HCT116 (cell line): ENCODE results near the gene BBS9. TPM values are rescaled to one million over a fixed set of nuclear protein-coding genes. Genes with fewer than 3 reads are reported as not detected.

Experiments
- ATAC-seq: fragments of 200-7000 bp; cut with Tn5 transposase; 2 replicates; pipeline ENCODE4 v1.9.1; 2020; ENCODE audit warnings: mild to moderate bottlenecking, moderate library complexity
- BruUV-seq: library from RNA; stranded (reverse); fragments of 400-500 nt; replicated peaks from 2 replicates; lab custom pipeline; 2021; lab: Mats Ljungman, UMichigan
- CTCF ChIA-PET: fragments of 300-600 bp; sonication (Branson Sonifier 250); formaldehyde crosslinking; loops from one replicate; lab custom pipeline; 2021; ENCODE audit warnings: antibody characterized with exemption; lab: Charles Lee
- POLR2A ChIA-PET: fragments of 300-600, 350-600 bp; sonication (Branson Sonifier 250); formaldehyde crosslinking; loops from one replicate; lab custom pipeline; 2021; ENCODE audit warnings: antibody characterized with exemption; lab: Charles Lee
- RAD21 ChIA-PET, 2 experiments: fragments of 300-600 bp; sonication (Branson Sonifier 250); formaldehyde crosslinking; loops; one replicate each; lab custom pipeline; 2023; ENCODE audit warnings: low total read pairs in 2 of 2; ENCODE audit not compliant: uncharacterized antibody in 2 of 2, unreplicated experiment in 2 of 2, low non-redundant PET in 1 of 2; lab: Charles Lee
- DNase-seq: peaks from one replicate; pipeline ENCODE4 v3.0.0-alpha.2; 2010; ENCODE audit warnings: low read depth, low spot score
- H2AFZ ChIP-seq: fragments of 200-600 bp; shearing (Covaris generic), sonication (generic); 2 replicates; pipeline ENCODE4 v1.6.1; 2017; ENCODE audit warnings: low read depth, mixed run types, mixed read lengths, antibody characterized with exemption, low read length; ENCODE audit not compliant: poor library complexity, severe bottlenecking
- H3K27ac ChIP-seq: 2 replicates; pipeline ENCODE4 v1.5.1; 2012; ENCODE audit warnings: low read depth, low read length
- H3K27me3 ChIP-seq: fragments of 200-600 bp; sonication (generic); 2 replicates; pipeline ENCODE4 v1.6.1; 2016; ENCODE audit warnings: mixed run types, low read length, mixed read lengths; ENCODE audit not compliant: insufficient read depth
- H3K36me3 ChIP-seq, 2 experiments: fragments of 200-500 bp in 1 of 2; fragments of 200-600 bp in 1 of 2; sonication (Bioruptor generic) in 1 of 2; sonication (generic) in 1 of 2; 2 replicates each; pipeline versions ENCODE4 v1.5.1 to v1.6.1; 2014 to 2016; ENCODE audit warnings: low read length in 2 of 2, inconsistent platforms in 1 of 2, mixed read lengths in 1 of 2, mixed run types in 1 of 2; ENCODE audit not compliant: insufficient read depth in 2 of 2, control insufficient read depth in 1 of 2
- H3K4me1 ChIP-seq, 2 experiments: fragments of 200-600 bp in 1 of 2; sonication (generic) in 1 of 2; 2 replicates each; pipeline versions ENCODE4 v1.5.1 to v1.6.1; 2012 to 2017; ENCODE audit warnings: low read length in 2 of 2, inconsistent platforms in 1 of 2, mild to moderate bottlenecking in 1 of 2, mixed read lengths in 1 of 2, mixed run types in 1 of 2, moderate library complexity in 1 of 2; ENCODE audit not compliant: insufficient read depth in 2 of 2, control insufficient read depth in 1 of 2
- H3K4me2 ChIP-seq: fragments of 200-600 bp; sonication (generic); 2 replicates; pipeline ENCODE4 v1.6.1; 2017; ENCODE audit warnings: mixed run types, low read length, mixed read lengths
- H3K4me3 ChIP-seq, 2 experiments: fragments of 200-600 bp in 1 of 2; sonication (generic) in 1 of 2; replicated peaks in 1 of 2; 2 replicates each; pipeline ENCODE4 v1.5.1; 2011 to 2016; ENCODE audit warnings: low read length in 2 of 2, control low read depth in 1 of 2, low read depth in 1 of 2, mild to moderate bottlenecking in 1 of 2, mixed read lengths in 1 of 2, mixed run types in 1 of 2
- H3K79me2 ChIP-seq: fragments of 200-600 bp; sonication (generic); 2 replicates; pipeline ENCODE4 v1.6.1; 2017; ENCODE audit warnings: mild to moderate bottlenecking, mixed run types, low read length, moderate library complexity, mixed read lengths; ENCODE audit not compliant: insufficient read depth
- H3K9ac ChIP-seq: fragments of 200-600 bp; sonication (generic); 2 replicates; pipeline ENCODE4 v1.6.1; 2016; ENCODE audit warnings: low read length, mixed read lengths
- H3K9me2 ChIP-seq: fragments of 200-600 bp; sonication (generic), shearing (Covaris generic); 2 replicates; pipeline ENCODE4 v1.6.1; 2017; ENCODE audit warnings: mixed run types, mild to moderate bottlenecking, moderate library complexity; ENCODE audit not compliant: insufficient read depth
- H3K9me3 ChIP-seq, 2 experiments: fragments of 200-500 bp in 1 of 2; fragments of 200-600 bp in 1 of 2; sonication (Bioruptor generic) in 1 of 2; sonication (generic) in 1 of 2; 2 replicates each; pipeline ENCODE4 v1.6.1; 2014 to 2017; ENCODE audit warnings: low read length in 2 of 2, mixed read lengths in 2 of 2, inconsistent platforms in 1 of 2, low read depth in 1 of 2, mild to moderate bottlenecking in 1 of 2, mixed run types in 1 of 2, moderate library complexity in 1 of 2; ENCODE audit not compliant: control insufficient read depth in 1 of 2, insufficient read depth in 1 of 2
- H4K20me1 ChIP-seq: fragments of 200-600 bp; sonication (generic), shearing (Covaris generic); 2 replicates; pipeline ENCODE4 v1.6.1; 2017; ENCODE audit warnings: mixed run types, mild to moderate bottlenecking, moderate library complexity; ENCODE audit not compliant: insufficient read depth
- CBX3 ChIP-seq: IDR thresholded peaks from 2 replicates; pipeline ENCODE4 v1.6.1; 2012; ENCODE audit warnings: low read depth
- CEBPB ChIP-seq: IDR thresholded peaks from 2 replicates; pipeline ENCODE4 v1.6.1; 2012; ENCODE audit warnings: low read depth
- EGR1 ChIP-seq: IDR thresholded peaks from 2 replicates; pipeline ENCODE4 v1.6.1; 2012; ENCODE audit warnings: low read depth
- EZH2 ChIP-seq: fragments of 200-600 bp; sonication (generic); IDR thresholded peaks from 2 replicates; pipeline ENCODE4 v1.6.1; 2017; ENCODE audit warnings: antibody characterized with exemption, mixed run types
- EZH2phosphoT487 ChIP-seq: fragments of 200-600 bp; IDR thresholded peaks from 2 replicates; pipeline ENCODE4 v1.6.1; 2018; ENCODE audit warnings: antibody characterized with exemption, borderline replicate concordance
- FOSL1 ChIP-seq: IDR thresholded peaks from 2 replicates; pipeline ENCODE4 v1.6.1; 2012; ENCODE audit warnings: low read depth
- JUND ChIP-seq: IDR thresholded peaks from 2 replicates; pipeline ENCODE4 v1.6.1; 2012
- MAX ChIP-seq: IDR thresholded peaks from 2 replicates; pipeline ENCODE4 v1.6.1; 2012
- POLR2A ChIP-seq: IDR thresholded peaks from 2 replicates; pipeline ENCODE4 v1.7.0; 2011; ENCODE audit warnings: borderline replicate concordance; ENCODE audit not compliant: insufficient read depth, insufficient read length; ENCODE audit errors: extremely low read depth
- POLR2AphosphoS5 ChIP-seq: IDR thresholded peaks from 2 replicates; pipeline ENCODE4 v1.6.1; 2011; ENCODE audit warnings: mild to moderate bottlenecking, low read depth, low read length, moderate library complexity
- RAD21 ChIP-seq: IDR thresholded peaks from 2 replicates; pipeline ENCODE4 v1.6.1; 2012; ENCODE audit warnings: low read depth, mild to moderate bottlenecking
- SIN3A ChIP-seq: IDR thresholded peaks from 2 replicates; pipeline ENCODE4 v1.6.1; 2012; ENCODE audit warnings: low read depth
- SP1 ChIP-seq: IDR thresholded peaks from 2 replicates; pipeline ENCODE4 v1.6.1; 2012; ENCODE audit warnings: low read depth
- TCF7L2 ChIP-seq: IDR thresholded peaks from 2 replicates; pipeline ENCODE4 v1.7.0; 2011; ENCODE audit warnings: borderline replicate concordance, inconsistent platforms; ENCODE audit not compliant: insufficient read depth, insufficient read length; ENCODE audit errors: extremely low read depth
- YY1 ChIP-seq: IDR thresholded peaks from 2 replicates; pipeline ENCODE4 v1.6.1; 2011; ENCODE audit warnings: low read length, low read depth, moderate library complexity, mild to moderate bottlenecking; ENCODE audit not compliant: insufficient replicate concordance; ENCODE audit errors: extremely low read depth
- ZFX ChIP-seq: fragments of 450-650 bp; IDR thresholded peaks from 2 replicates; pipeline ENCODE4 v1.6.1; 2017
- ZNF274 ChIP-seq: fragments of 200-500 bp; sonication (Bioruptor generic); IDR thresholded peaks from 2 replicates; pipeline ENCODE4 v1.6.1; 2014; ENCODE audit warnings: mild to moderate bottlenecking, low read depth, low read length, inconsistent platforms
- intact Hi-C: fragments of 100-400 bp; cut with micrococcal nuclease; formaldehyde crosslinking; loops from 2 replicates; pipeline ENCODE4 v1.10.0; 2022
- total RNA-seq: library from RNA; stranded (reverse); gene quantifications from one replicate; pipeline ENCODE4 v1.2.1, GENCODE V29; 2021; ENCODE audit not compliant: unreplicated experiment
- TF ChIP-seq, protein P1 (sequence below): IDR thresholded peaks from 2 replicates; pipeline ENCODE4 v1.6.1; 2011; ENCODE audit warnings: mild to moderate bottlenecking, low read length, moderate library complexity; ENCODE audit not compliant: insufficient replicate concordance; ENCODE audit errors: extremely low read depth
- TF ChIP-seq, protein P2 (sequence below): IDR thresholded peaks from 2 replicates; pipeline ENCODE4 v1.6.1; 2012

BBS9 gene
- total RNA-seq, 1 experiment from 2014 or later, result 7.1 TPM

DNA sequence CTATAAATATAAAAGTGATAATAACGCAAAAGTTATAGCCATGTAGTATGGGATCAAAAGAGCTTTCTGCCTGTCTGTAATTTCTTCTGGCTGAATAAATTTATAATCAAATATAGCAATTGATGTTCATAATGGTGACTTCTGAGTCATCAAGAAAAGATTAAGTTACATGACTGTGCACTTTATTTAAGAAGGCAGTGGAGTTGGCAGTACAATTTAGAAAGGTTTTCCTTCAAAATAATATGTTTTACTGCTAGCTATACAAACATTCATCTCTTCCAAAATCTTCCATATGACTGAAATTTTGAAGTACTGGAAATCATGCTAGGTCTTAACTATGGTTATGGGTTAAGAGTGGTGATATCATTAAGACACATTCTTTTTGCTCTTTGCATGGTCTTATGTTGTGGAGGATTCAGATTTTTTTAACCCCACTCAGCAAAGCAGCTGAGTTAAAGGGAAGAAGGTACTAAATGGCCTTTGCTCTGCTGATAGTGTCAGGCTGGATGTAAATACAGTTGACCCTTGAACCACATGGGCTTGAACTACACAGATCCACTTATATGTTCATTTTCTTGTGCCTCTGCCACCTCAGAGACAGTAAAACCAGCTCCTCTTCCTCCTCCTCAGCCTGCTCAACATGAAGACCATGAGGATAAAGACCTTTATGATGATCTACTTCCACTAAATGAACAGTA, 323.6 kb downstream of the BBS9 start:
- Histone ChIP-seq H3K27me3 (no peaks in the 10 kb centered on the region), H3K4me2 (no peak overlapping the region), H3K9ac (no peak overlapping the region), H3K9me3 (no peaks in the 10 kb centered on the region), H2AFZ (no peak overlapping the region), H3K4me1 (no peaks in the 10 kb centered on the region), H3K27ac (no peak overlapping the region), H3K9me2 (no peaks in the 10 kb centered on the region), H3K4me3 (no peak overlapping the region), H3K36me3 (no peaks in the 10 kb centered on the region), H3K79me2 (no peaks in the 10 kb centered on the region), H4K20me1 (no peaks in the 10 kb centered on the region)
- ATAC-seq (no peak), DNase-seq (no peak)
- ChIA-PET CTCF (no interaction called here), POLR2A (no interaction called here), RAD21 (no interaction called here)
- intact Hi-C loops, result no loop called here
- no TSS peak for BruUV-seq
- TF ChIP-seq MAX, result no peak
- TF ChIP-seq RAD21, result no peak
- TF ChIP-seq SIN3A, result no peak
- TF ChIP-seq TCF7L2, result no peak
- no peak for TF ChIP-seq YY1
- TF ChIP-seq SP1, result no peak
- TF ChIP-seq ZNF274, result no peak
- no peak for TF ChIP-seq CBX3
- TF ChIP-seq POLR2AphosphoS5, result no peak
- no peak for TF ChIP-seq EZH2phosphoT487

GRCh38 chr7:33457039-33457438, 327.7 kb downstream of the BBS9 start:
- ChIA-PET POLR2A (no interaction called here), RAD21 (no interaction called here), CTCF (no interaction called here)
- Histone ChIP-seq H3K4me2 (no peak overlapping the region), H3K9me2 (no peaks in the 10 kb centered on the region), H3K4me3 (no peak overlapping the region), H3K27ac (no peak overlapping the region), H3K27me3 (no peaks in the 10 kb centered on the region), H3K79me2 (no peaks in the 10 kb centered on the region), H2AFZ (no peak overlapping the region), H3K4me1 (no peaks in the 10 kb centered on the region), H3K9me3 (no peaks in the 10 kb centered on the region), H3K36me3 (no peaks in the 10 kb centered on the region), H4K20me1 (no peaks in the 10 kb centered on the region), H3K9ac (no peak overlapping the region)
- no peak for ATAC-seq
- DNase-seq, result no peak
- no peak for TF ChIP-seq POLR2A
- no peak for TF ChIP-seq JUND
- TF ChIP-seq FOSL1, result no peak
- no peak for TF ChIP-seq MAX
- no peak for TF ChIP-seq TCF7L2
- no peak for TF ChIP-seq EZH2
- no peak for TF ChIP-seq RAD21
- TF ChIP-seq, protein P1, sequence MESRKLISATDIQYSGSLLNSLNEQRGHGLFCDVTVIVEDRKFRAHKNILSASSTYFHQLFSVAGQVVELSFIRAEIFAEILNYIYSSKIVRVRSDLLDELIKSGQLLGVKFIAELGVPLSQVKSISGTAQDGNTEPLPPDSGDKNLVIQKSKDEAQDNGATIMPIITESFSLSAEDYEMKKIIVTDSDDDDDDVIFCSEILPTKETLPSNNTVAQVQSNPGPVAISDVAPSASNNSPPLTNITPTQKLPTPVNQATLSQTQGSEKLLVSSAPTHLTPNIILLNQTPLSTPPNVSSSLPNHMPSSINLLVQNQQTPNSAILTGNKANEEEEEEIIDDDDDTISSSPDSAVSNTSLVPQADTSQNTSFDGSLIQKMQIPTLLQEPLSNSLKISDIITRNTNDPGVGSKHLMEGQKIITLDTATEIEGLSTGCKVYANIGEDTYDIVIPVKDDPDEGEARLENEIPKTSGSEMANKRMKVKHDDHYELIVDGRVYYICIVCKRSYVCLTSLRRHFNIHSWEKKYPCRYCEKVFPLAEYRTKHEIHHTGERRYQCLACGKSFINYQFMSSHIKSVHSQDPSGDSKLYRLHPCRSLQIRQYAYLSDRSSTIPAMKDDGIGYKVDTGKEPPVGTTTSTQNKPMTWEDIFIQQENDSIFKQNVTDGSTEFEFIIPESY, result no peak
- TF ChIP-seq, protein P2, sequence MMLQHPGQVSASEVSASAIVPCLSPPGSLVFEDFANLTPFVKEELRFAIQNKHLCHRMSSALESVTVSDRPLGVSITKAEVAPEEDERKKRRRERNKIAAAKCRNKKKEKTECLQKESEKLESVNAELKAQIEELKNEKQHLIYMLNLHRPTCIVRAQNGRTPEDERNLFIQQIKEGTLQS, result no peak
- no peak for TF ChIP-seq POLR2AphosphoS5
- no peak for TF ChIP-seq CBX3
- no peak for TF ChIP-seq SIN3A
- TF ChIP-seq EGR1, result no peak
- no peak for TF ChIP-seq CEBPB
- TF ChIP-seq EZH2phosphoT487, result no peak
- no peak for TF ChIP-seq ZFX
- no peak for TF ChIP-seq ZNF274
- intact Hi-C loops, result no loop called here
- BruUV-seq, result no TSS peak
